Measurements from ENCODE around the gene MALRD1. TPM values are rescaled to one million over a fixed set of nuclear protein-coding genes. Genes with fewer than 3 reads are reported as not detected.

The MALRD1 gene
- total RNA-seq, 6 experiments from 2014 or later = 0.29 to 0.49 (median 0.34) TPM; not detected in 2

GRCh38 chr10:19659920-19660655, 611.5 kb downstream of the MALRD1 start:
- Histone ChIP-seq H3K4me1 (peaks cover 0 to 29% (median 10%) of the 10 kb centered on the region in 4 donors), H3K36me3 (no peaks in the 10 kb centered on the region), H3K9me3 (no peaks in the 10 kb centered on the region), H3K27me3 (no peaks in the 10 kb centered on the region), H3K4me3 (no peak overlapping the region), H3K27ac (no peak overlapping the region)
- DNase-seq = no peak
- 75% methylated on average over 4 of the region's 4 CpGs for WGBS (ENCODE audit: insufficient coverage, low coverage, low lambda C conversion rate, missing lambda C conversion rate)
- ATAC-seq = no peak
- intact Hi-C loops (cut with DNase I) = no loop called here
- no peak for TF ChIP-seq CTCF (IDR thresholded peaks at IDR 0.05)
- TF ChIP-seq POLR2A (IDR thresholded peaks at IDR 0.05) = no peak

GRCh38 chr10:19663344-19663743, 614.7 kb downstream of the MALRD1 start:
- WGBS (ENCODE audit: insufficient coverage, low coverage, low lambda C conversion rate, missing lambda C conversion rate) = 100% methylated on average over 1 of the region's 1 CpG
- Histone ChIP-seq H3K36me3 (no peaks in the 10 kb centered on the region), H3K27ac (no peak overlapping the region), H3K4me1 (peaks cover 0 to 10% (median 3%) of the 10 kb centered on the region in 4 donors), H3K4me3 (no peak overlapping the region), H3K9me3 (no peaks in the 10 kb centered on the region), H3K27me3 (no peaks in the 10 kb centered on the region)
- ATAC-seq (peak in 1 of 4 donors; percentile 19), DNase-seq (no peak)
- intact Hi-C loops (cut with DNase I) = no loop called here
- no peak for TF ChIP-seq POLR2A (IDR thresholded peaks at IDR 0.05)
- TF ChIP-seq CTCF (IDR thresholded peaks at IDR 0.05) = peak in 2 of 4 donors; percentile 24 to 33

- intact Hi-C loops (cut with DNase I) = no loop called here
- Histone ChIP-seq H3K9me3 (no peaks in the 10 kb centered on the region), H3K4me1 (no peaks in the 10 kb centered on the region), H3K27me3 (no peaks in the 10 kb centered on the region), H3K36me3 (no peaks in the 10 kb centered on the region), H3K4me3 (no peak overlapping the region), H3K27ac (no peak overlapping the region)
- no peak for ATAC-seq
- WGBS (ENCODE audit: insufficient coverage, low coverage, low lambda C conversion rate, missing lambda C conversion rate) = 77% methylated on average over 5 of the region's 5 CpGs
- DNase-seq = no peak
- no peak for TF ChIP-seq POLR2A (IDR thresholded peaks at IDR 0.05)
- no peak for TF ChIP-seq CTCF (IDR thresholded peaks at IDR 0.05)
These were observed 619.5 kb downstream of the MALRD1 start for GRCh38 chr10:19668116-19668515.

GRCh38 chr10:19676063-19676462, 627.5 kb downstream of the MALRD1 start:
- TF ChIP-seq POLR2A (IDR thresholded peaks at IDR 0.05) (no peak), CTCF (IDR thresholded peaks at IDR 0.05) (no peak)
- Histone ChIP-seq H3K27ac (no peak overlapping the region), H3K36me3 (no peaks in the 10 kb centered on the region), H3K4me3 (no peak overlapping the region), H3K27me3 (no peaks in the 10 kb centered on the region), H3K9me3 (no peaks in the 10 kb centered on the region), H3K4me1 (no peaks in the 10 kb centered on the region)
- intact Hi-C loops (cut with DNase I) = no loop called here
- WGBS (ENCODE audit: insufficient coverage, low coverage, low lambda C conversion rate, missing lambda C conversion rate) = 76% methylated on average over 4 of the region's 4 CpGs
- DNase-seq (no peak), ATAC-seq (no peak)

Measured in right lobe of liver (tissue), 6 donors.